ENCODE results near the gene AXIN1.

DNA sequence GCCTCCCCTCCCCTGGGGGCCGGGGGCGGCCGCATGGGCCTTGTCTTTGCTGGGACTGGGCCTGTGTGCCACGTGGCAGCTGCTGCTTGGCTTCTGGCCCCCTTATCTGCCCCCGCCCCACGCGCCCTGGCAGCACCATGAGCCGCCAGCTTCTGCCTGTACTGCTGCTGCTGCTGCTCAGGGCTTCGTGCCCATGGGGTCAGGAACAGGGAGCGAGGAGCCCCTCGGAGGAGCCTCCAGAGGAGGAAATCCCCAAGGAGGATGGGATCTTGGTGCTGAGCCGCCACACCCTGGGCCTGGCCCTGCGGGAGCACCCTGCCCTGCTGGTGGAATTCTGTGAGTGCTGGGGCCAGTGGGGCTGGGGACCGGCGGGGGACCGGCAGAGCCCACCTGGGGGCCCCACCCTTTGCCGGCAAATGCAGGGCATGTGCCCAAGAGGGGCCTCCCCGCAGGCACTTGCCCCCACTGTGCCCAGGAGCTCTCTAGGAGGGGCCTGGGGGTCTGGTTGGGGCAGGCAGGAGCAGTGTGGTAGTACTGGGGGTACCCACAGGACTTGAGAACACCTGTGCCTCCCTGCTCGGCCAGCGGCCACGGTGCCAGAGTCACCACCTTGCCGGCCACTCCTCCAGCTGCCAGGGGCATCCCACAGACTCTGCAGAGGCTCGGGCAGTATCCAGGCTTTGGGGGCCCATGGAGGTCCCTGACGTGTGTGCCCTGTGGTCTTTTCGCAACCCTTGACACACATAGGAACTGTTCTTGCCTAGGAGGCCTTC lies 69.3 kb downstream of the AXIN1 start, which contains the start of gene PDIA2:
- TF ChIP-seq, protein P1, sequence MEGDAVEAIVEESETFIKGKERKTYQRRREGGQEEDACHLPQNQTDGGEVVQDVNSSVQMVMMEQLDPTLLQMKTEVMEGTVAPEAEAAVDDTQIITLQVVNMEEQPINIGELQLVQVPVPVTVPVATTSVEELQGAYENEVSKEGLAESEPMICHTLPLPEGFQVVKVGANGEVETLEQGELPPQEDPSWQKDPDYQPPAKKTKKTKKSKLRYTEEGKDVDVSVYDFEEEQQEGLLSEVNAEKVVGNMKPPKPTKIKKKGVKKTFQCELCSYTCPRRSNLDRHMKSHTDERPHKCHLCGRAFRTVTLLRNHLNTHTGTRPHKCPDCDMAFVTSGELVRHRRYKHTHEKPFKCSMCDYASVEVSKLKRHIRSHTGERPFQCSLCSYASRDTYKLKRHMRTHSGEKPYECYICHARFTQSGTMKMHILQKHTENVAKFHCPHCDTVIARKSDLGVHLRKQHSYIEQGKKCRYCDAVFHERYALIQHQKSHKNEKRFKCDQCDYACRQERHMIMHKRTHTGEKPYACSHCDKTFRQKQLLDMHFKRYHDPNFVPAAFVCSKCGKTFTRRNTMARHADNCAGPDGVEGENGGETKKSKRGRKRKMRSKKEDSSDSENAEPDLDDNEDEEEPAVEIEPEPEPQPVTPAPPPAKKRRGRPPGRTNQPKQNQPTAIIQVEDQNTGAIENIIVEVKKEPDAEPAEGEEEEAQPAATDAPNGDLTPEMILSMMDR (IDR thresholded peaks at IDR 0.05), result peak in 1 of 7 experiments; percentile 19
- peak; percentile 80 to 94 (median 90) for TF ChIP-seq POLR2A (IDR thresholded peaks at IDR 0.05)
